ENCODE results near the gene PRXL2A.
A peak's percentile ranks its signal among the peaks of the same experiment; 100 is the strongest.

The PRXL2A gene

GRCh38 chr10:80468002-80468401 lies 59.7 kb downstream of the PRXL2A start:
- in situ Hi-C loops (cut with MboI; ENCODE audit: low pct_unique_long_range_greater_than_20kb, low sequenced_read_pairs, unreplicated experiment) = no loop called here
- no peak for TF ChIP-seq CTCF (IDR thresholded peaks at IDR 0.05; ENCODE audit: extremely low read depth, insufficient read depth, missing control alignments)
- DNase-seq (ENCODE audit: low spot score) = no peak

GRCh38 chr10:80468806-80469421 lies 60.6 kb downstream of the PRXL2A start:
- in situ Hi-C loops (cut with MboI; ENCODE audit: low pct_unique_long_range_greater_than_20kb, low sequenced_read_pairs, unreplicated experiment) = no loop called here
- DNase-seq (ENCODE audit: low spot score) = no peak
- TF ChIP-seq CTCF (IDR thresholded peaks at IDR 0.05; ENCODE audit: extremely low read depth, insufficient read depth, missing control alignments) = no peak

- TF ChIP-seq CTCF (IDR thresholded peaks at IDR 0.05; ENCODE audit: extremely low read depth, insufficient read depth, missing control alignments) = no peak
- no peak for DNase-seq (ENCODE audit: low spot score)
- in situ Hi-C loops (cut with MboI; ENCODE audit: low pct_unique_long_range_greater_than_20kb, low sequenced_read_pairs, unreplicated experiment) = no loop called here
Observed at GRCh38 chr10:80470266-80470665, 61.9 kb downstream of the PRXL2A start.

- DNase-seq (ENCODE audit: low spot score) = no peak
- no peak for TF ChIP-seq CTCF (IDR thresholded peaks at IDR 0.05; ENCODE audit: extremely low read depth, insufficient read depth, missing control alignments)
- in situ Hi-C loops (cut with MboI; ENCODE audit: low pct_unique_long_range_greater_than_20kb, low sequenced_read_pairs, unreplicated experiment) = no loop called here
Observed at GRCh38 chr10:80471001-80471400, 62.6 kb downstream of the PRXL2A start.

- in situ Hi-C loops (cut with MboI; ENCODE audit: low pct_unique_long_range_greater_than_20kb, low sequenced_read_pairs, unreplicated experiment) = no loop called here
- no peak for DNase-seq (ENCODE audit: low spot score)
- no peak for TF ChIP-seq CTCF (IDR thresholded peaks at IDR 0.05; ENCODE audit: extremely low read depth, insufficient read depth, missing control alignments)
Observed at GRCh38 chr10:80471715-80472233, 63.4 kb downstream of the PRXL2A start.

- DNase-seq (ENCODE audit: low spot score) = peak; percentile 77
- in situ Hi-C loops (cut with MboI; ENCODE audit: low pct_unique_long_range_greater_than_20kb, low sequenced_read_pairs, unreplicated experiment) = no loop called here
- no peak for TF ChIP-seq CTCF (IDR thresholded peaks at IDR 0.05; ENCODE audit: extremely low read depth, insufficient read depth, missing control alignments)
Observed at GRCh38 chr10:80472234-80473095, 64.1 kb downstream of the PRXL2A start.

Data from GM13977 (cell line).